Epithelial cell of esophagus (primary cell): ENCODE measurements around the gene LBP.

ENCODE experiments used
- DNase-seq: peaks from one replicate; pipeline ENCODE4 v3.0.0; 2010; ENCODE audit warnings: low read depth
- H3K4me3 ChIP-seq: 2 replicates; pipeline ENCODE4 v1.5.1; 2011; ENCODE audit warnings: mild to moderate bottlenecking, low read length, control low read depth
- TF ChIP-seq, protein P1 (sequence below): IDR thresholded peaks from 2 replicates; pipeline ENCODE4 v1.5.1; 2011; ENCODE audit warnings: low read depth, mild to moderate bottlenecking, low read length, control low read depth, inconsistent platforms; ENCODE audit not compliant: insufficient read depth; ENCODE audit errors: missing control alignments

Gene LBP, protein sequence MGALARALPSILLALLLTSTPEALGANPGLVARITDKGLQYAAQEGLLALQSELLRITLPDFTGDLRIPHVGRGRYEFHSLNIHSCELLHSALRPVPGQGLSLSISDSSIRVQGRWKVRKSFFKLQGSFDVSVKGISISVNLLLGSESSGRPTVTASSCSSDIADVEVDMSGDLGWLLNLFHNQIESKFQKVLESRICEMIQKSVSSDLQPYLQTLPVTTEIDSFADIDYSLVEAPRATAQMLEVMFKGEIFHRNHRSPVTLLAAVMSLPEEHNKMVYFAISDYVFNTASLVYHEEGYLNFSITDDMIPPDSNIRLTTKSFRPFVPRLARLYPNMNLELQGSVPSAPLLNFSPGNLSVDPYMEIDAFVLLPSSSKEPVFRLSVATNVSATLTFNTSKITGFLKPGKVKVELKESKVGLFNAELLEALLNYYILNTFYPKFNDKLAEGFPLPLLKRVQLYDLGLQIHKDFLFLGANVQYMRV

DNA sequence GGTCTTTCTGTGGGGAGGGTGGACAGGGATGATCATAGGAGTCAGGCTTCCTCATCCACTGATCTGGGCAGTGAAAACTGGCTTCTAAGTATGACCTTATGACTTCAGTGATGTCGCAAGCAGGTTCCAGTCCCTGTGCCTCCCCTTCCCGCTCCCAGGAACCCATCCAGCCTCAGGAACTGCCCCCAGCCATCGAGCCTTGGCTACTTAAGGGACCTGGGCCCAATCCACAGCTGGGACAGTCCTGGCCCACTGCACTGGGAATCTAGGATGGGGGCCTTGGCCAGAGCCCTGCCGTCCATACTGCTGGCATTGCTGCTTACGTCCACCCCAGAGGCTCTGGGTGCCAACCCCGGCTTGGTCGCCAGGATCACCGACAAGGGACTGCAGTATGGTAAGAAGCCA, at the start of gene LBP:
LBP (plus strand) TSS at position 236 of the 405 bp plus-strand sequence; CDS start at position 271, 35 bp downstream.
- TF ChIP-seq, protein P1, sequence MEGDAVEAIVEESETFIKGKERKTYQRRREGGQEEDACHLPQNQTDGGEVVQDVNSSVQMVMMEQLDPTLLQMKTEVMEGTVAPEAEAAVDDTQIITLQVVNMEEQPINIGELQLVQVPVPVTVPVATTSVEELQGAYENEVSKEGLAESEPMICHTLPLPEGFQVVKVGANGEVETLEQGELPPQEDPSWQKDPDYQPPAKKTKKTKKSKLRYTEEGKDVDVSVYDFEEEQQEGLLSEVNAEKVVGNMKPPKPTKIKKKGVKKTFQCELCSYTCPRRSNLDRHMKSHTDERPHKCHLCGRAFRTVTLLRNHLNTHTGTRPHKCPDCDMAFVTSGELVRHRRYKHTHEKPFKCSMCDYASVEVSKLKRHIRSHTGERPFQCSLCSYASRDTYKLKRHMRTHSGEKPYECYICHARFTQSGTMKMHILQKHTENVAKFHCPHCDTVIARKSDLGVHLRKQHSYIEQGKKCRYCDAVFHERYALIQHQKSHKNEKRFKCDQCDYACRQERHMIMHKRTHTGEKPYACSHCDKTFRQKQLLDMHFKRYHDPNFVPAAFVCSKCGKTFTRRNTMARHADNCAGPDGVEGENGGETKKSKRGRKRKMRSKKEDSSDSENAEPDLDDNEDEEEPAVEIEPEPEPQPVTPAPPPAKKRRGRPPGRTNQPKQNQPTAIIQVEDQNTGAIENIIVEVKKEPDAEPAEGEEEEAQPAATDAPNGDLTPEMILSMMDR: no peak
- no peak for DNase-seq
- no peak within 1 kb of the TSS for H3K4me3 ChIP-seq

DNA sequence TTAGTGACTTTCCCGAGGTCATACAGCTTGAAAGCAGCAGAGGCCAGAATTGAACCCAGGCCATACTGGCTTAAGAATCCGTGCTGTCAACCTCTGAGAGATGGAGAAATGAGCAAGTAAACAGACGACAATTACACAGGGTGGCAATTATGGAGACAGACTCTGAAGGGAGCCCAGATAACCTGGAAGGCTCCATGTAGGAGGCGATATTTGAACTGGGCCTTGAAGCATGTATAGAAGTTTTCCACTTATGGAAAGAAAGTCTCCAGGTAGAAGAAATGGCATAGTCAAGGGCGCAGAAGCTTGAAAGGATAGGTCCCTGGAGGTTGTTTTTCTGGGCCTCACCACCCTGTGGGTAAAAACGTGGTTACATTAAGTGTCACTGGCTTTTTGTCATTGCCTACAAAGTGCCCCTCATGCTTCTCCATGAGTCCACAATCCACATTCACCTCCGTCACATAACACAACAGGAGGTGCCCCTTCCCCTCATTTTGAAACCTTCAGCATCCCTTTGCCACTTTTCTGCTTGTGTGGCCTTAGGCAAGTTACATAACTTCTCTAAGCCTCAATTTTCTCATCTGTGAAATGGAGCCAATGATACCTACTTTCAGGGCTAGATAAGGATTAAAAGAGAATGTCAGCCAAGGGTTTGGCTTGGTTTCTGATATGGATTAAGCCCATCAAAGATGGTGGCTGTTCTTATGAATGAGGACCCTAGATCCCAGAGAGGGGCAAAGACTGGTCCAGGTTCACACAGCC, 48.2 kb upstream of the LBP start:
- no peak overlapping the region for H3K4me3 ChIP-seq
- TF ChIP-seq, protein P1: no peak
- no peak for DNase-seq

DNA sequence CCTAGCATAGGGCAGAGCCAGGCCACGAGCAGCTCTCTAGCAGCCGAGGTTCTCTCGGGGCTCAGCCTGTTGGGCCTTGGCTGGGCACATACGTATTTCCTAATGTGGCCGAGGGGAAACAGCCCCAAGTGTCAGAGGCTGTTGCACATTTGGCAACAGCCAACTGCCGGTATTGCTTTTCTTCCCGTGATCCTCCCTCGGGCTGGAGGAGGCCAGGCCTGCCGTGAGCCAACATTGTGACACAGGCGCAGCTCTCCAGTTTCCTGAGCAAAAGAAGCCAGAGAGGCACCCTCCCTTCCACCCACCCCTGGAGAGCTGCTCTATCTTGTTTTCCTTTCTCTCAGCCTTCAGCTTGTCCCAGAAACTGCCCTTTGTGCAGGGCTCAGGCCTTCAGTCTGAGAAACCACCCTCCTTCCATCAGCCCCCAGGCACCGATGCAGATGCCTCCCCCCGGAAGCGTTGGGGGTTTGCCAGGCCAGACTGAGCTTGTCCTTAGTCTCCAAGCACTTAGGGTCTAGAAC, 47.5 kb upstream of the LBP start:
- peak; percentile 72 for DNase-seq
- TF ChIP-seq, protein P1: no peak
- H3K4me3 ChIP-seq: no peak overlapping the region

DNA sequence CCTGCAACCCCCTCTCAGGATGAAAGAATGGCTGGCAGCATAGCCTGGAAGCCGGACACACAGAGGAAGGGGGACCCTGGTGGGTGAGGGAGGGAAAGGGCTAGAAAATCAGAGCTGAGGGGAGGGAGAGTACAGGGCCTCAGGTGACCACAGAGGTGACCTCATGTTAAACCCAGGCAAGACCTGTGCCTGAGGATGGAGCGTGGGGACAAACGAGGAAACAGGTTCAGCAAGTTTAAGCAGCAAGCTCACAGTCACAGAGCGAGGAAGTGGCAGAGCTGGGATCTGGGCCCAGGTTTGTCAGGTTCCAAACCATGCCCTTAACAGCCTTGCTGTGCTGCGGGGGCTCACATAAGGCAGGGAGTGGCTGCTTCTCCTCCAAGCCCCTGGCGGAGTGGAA, 46.3 kb upstream of the LBP start:
- H3K4me3 ChIP-seq: no peak overlapping the region
- TF ChIP-seq, protein P1: no peak
- DNase-seq: peak; percentile 66

DNA sequence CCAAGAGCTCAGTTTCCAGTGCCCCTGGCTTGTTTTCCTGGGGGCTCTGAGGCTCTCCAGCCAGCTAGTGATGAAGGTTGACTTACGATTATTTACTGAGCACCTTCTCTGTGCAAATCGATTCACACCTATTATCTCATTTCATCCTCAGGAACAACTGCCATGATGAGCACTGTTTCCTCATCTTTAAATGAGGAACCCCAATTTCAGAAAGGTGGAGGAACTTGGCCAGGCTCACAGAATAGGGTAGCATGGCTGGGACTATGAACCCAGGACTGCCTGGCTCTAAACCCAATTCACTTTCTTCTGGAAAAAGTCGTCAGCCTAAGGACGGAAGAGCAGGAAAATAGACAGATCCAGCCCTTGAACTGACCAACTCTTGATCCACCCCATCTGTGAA, 45.8 kb upstream of the LBP start:
- no peak overlapping the region for H3K4me3 ChIP-seq
- no peak for DNase-seq
- TF ChIP-seq, protein P1: no peak

DNA sequence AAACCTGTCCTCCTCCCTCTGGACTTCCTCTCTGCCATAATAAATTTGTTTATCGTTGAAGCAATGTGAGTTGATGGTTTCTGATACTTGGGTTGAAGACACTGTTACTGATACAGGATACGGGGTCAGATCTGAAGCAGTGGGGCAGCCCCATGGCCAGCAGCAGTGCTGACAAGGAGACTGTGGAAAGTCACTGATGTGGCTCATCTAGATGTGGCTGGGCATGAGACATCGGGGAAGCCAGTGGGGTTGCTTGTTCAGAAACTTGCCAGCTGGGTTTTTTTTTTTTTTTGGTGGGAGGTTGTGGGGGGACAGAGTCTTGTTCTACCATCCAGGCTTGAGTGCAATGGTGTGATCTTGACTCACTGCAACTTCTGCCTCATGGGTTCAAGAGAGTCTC, 45.0 kb upstream of the LBP start:
- DNase-seq: no peak
- TF ChIP-seq, protein P1: no peak
- no peak overlapping the region for H3K4me3 ChIP-seq
